ENCODE results near the gene IL1B.

- TF ChIP-seq POLR2A (IDR thresholded peaks at IDR 0.05) (no peak), CTCF (IDR thresholded peaks at IDR 0.05) (no peak)
These were observed 18.3 kb downstream of the IL1B start for GRCh38 chr2:112818094-112818902.
